ENCODE measurements around the gene FCHSD2. TPM values are rescaled to one million over a fixed set of nuclear protein-coding genes. Genes with fewer than 3 reads are reported as not detected.
"Not testable (repeated sequence)": the region's sequence is repeated elsewhere in the genome, so short reads cannot be mapped to it uniquely, and the experiment has no call there.

FCHSD2 gene
- total RNA-seq, 1 experiment from 2014 or later, result 4.6 TPM

DNA sequence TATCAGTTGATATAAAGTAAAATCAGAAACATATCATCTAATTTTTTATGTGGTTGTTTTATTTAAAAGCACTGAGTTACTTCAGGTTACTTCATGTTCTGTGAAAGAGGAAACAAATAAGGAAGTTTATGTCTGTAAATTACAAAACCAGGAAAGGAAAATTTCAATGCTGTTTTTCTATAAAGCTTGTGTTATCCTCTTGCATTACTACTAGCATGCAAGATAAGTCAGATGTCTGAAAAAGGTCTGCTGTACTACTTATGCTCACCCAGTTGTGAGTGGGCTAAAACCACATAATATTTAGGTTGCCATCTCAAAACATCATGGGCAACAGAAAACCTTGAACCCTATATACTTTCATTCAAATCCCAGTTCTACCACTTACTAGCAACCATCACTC is 206.4 kb downstream of the FCHSD2 start:
- no peaks in the 10 kb centered on the region for H3K27me3 ChIP-seq (ENCODE audit: control insufficient read depth, insufficient read depth, low read length)
- no peak for DNase-seq
- H3K36me3 ChIP-seq (replicated peaks; ENCODE audit: control insufficient read depth, insufficient read depth, low read length), result no peaks in the 10 kb centered on the region
- no peak overlapping the region for H3K4me3 ChIP-seq (ENCODE audit: insufficient read depth, low read depth, low read length)

DNA sequence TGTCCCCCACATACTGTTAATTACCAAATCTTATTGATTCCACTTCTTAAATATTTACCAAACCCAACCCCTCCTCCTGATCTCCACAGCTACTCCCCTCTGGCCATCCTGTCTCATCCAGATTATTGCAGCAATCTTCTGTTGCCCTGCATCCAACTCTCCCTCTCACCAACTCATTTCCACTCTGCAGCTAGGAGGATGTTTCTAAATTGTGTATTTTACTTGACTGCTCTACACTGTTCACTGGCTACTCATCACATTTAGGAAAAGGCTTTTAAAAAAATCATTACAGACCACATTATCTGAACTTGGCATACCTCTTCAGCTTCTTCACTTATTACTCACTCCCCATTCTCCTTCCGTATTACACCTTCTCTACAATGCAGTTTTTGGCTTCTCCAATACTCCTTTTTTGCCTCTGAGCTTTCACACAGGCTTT is 210.0 kb downstream of the FCHSD2 start:
- no peaks in the 10 kb centered on the region for H3K27me3 ChIP-seq (ENCODE audit: control insufficient read depth, insufficient read depth, low read length)
- no peaks in the 10 kb centered on the region for H3K36me3 ChIP-seq (replicated peaks; ENCODE audit: control insufficient read depth, insufficient read depth, low read length)
- DNase-seq, result no peak
- no peak overlapping the region for H3K4me3 ChIP-seq (ENCODE audit: insufficient read depth, low read depth, low read length)

DNA sequence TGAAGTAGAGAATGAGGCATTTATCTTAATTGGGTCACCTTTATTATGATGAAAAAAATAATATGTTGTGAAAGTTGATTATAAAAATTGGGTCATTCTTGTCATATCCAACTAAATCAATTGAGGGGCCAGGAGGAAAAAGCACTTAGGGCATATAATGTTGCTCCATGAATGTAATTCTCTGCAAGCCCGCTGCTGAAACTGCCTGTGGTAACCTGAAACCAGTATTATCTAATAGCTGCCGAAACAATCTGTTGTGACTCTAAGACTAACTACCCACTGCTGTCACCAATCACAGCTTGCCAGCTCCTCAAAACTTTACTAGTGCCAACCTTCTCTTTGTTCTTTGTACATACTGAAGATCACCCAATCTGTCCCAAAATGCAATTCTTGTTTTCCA is 212.1 kb downstream of the FCHSD2 start:
- H3K4me3 ChIP-seq (ENCODE audit: insufficient read depth, low read depth, low read length), result no peak overlapping the region
- DNase-seq, result peak; percentile 28
- H3K36me3 ChIP-seq (replicated peaks; ENCODE audit: control insufficient read depth, insufficient read depth, low read length), result no peaks in the 10 kb centered on the region
- no peaks in the 10 kb centered on the region for H3K27me3 ChIP-seq (ENCODE audit: control insufficient read depth, insufficient read depth, low read length)

DNA sequence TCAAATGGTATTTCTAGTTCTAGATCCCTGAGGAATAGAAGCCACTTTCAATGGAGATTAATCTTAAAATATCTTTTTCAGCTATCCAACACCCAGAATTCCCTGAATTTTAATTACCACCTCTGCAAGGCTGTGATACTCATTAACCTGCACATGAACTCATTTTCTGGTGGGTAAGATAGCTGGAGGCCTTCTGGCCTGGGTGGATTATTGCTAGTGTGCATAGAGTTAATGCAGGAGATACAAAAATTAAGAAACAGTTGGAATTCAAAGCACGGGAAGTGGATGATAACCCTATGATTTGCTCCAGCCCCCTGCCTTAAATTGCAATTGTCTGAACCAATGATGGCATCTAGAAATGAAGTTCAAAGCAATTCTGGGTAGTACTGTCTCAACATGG is 212.9 kb downstream of the FCHSD2 start:
- DNase-seq, result no peak

DNA sequence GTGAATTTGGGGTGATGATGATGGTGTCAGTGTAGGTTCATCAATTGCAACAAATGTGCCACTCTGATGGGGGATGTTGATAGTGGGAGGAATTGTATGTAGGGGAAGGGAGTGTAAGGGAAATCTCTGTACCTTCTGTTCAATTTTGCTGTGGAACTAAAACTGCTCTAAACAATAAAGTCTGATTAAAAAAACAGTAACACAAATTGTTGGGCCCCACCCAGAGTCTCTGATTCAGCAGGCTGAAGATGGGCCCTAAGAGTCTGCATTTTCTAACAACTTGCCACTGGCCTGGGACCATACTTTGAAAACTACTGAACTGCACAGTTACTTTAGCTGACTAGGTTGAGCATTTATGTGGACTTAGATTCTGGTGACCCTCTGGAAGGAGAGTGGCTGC is 214.7 kb downstream of the FCHSD2 start:
- Histone ChIP-seq H3K27me3 (ENCODE audit: control insufficient read depth, insufficient read depth, low read length) (no peaks in the 10 kb centered on the region), H3K4me3 (ENCODE audit: insufficient read depth, low read depth, low read length) (no peak overlapping the region), H3K36me3 (replicated peaks; ENCODE audit: control insufficient read depth, insufficient read depth, low read length) (no peaks in the 10 kb centered on the region)
- no peak for DNase-seq

More for the DNA sequence above, 212.9 kb downstream of the FCHSD2 start:
- Histone ChIP-seq H3K36me3 (replicated peaks; ENCODE audit: control insufficient read depth, insufficient read depth, low read length) (no peaks in the 10 kb centered on the region), H3K27me3 (ENCODE audit: control insufficient read depth, insufficient read depth, low read length) (no peaks in the 10 kb centered on the region), H3K4me3 (ENCODE audit: insufficient read depth, low read depth, low read length) (no peak overlapping the region)

DNA sequence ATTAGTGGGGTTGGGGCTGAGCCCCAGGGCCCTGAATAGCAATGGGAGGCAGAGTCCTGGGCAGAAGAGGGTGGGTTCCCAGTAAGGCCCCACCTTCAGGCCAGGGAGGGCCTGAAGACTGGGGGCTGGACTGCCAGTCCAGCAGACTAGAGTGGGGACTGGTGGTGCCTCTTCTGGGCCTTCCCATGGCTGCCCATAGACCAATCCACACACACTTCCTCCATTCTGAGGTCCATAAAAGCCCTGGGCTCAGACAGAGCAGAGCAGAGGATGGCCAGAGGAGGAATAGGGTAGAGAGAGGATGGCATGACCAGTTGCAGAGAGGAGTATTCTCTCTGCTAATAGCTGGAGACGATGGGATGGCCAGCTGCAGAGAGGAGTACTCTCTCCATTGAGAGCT is 216.0 kb downstream of the FCHSD2 start:
- Histone ChIP-seq H3K36me3 (replicated peaks; ENCODE audit: control insufficient read depth, insufficient read depth, low read length) (no peaks in the 10 kb centered on the region), H3K4me3 (ENCODE audit: insufficient read depth, low read depth, low read length) (no peak overlapping the region), H3K27me3 (ENCODE audit: control insufficient read depth, insufficient read depth, low read length) (no peaks in the 10 kb centered on the region)
- DNase-seq, result no peak

DNA sequence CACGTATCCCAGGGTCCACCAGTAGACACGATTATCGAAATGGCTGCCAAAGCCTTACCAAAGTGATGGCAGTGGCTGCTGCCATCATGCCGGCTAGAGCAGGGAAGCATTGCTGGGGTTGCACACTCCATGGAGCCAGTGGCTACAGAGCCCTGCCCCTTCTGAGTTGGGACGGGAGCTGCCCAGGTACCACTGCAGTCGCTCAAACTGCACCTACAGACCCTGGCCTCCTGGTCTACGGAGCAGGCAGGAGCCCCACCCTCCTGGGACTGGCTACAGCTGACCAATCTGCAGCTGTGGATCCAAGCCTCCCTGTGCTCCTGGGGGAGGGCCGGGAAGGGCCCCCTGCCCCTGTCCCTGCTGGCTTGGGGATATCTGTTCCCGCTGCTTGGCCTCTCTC is 216.5 kb downstream of the FCHSD2 start:
- H3K4me3 ChIP-seq (ENCODE audit: insufficient read depth, low read depth, low read length), result no peak overlapping the region
- DNase-seq, result no peak
- no peaks in the 10 kb centered on the region for H3K27me3 ChIP-seq (ENCODE audit: control insufficient read depth, insufficient read depth, low read length)
- H3K36me3 ChIP-seq (replicated peaks; ENCODE audit: control insufficient read depth, insufficient read depth, low read length), result no peaks in the 10 kb centered on the region

DNA sequence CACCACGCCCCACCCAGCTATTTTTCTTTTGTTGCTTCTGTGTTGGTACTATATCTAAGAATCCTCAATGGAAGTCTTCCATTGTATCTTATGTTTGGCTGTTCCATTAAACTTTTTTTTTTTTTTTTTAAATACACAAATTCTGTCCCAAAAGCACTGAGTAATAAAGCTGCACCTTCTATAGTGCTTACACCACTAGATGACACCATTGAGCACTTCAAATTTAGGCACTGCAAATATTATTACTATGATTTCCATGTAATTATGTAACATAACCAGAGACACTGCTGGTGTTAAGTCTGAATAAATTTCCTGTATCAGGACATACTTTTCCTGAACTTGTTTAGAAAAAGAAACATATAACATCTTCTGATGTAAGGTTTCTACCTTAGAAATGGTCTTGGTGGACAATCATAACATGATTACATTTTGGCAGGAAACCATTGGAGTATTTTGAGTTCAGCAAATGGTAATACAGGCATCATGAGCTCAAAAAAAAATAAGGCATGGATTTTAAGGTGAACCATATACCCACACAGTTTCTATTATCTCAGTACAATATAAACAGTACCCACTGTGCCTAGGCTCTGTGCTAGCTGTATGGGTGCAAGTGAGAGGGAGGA is 217.4 kb downstream of the FCHSD2 start:
- no peak overlapping the region for H3K4me3 ChIP-seq (ENCODE audit: insufficient read depth, low read depth, low read length)
- no peaks in the 10 kb centered on the region for H3K27me3 ChIP-seq (ENCODE audit: control insufficient read depth, insufficient read depth, low read length)
- H3K36me3 ChIP-seq (replicated peaks; ENCODE audit: control insufficient read depth, insufficient read depth, low read length), result no peaks in the 10 kb centered on the region
- DNase-seq, result no peak

DNA sequence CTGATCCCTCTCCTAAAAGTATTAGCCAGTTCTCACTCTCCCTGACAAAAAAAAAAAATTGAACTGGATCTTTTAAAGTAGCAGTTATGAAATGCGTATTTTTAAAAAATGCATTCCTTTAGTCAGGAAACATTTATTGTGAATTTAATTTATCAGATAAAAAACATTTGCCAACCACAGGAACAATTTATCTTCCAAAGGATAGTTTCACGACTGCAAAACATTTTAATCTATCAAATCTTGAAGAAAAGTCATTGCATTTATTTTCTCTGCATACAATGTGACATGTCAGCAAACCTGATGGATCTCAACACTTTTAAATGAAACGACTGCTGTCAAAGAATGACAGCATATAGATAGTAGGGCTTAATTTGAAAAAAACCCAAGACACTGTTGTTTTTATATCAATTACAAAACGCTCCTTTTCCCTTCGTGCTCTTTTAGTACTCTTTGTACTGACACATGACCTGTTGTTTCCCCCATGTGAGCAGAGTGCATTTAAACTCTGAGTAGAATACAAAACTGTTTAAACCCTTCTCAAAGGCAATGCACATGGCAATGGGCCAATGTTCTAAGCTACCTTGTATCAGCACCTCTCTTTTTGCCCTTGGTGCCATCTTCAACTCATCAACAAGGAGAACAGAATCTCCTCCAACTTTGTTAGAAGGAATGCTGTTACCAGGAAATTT is 220.9 kb downstream of the FCHSD2 start:
- DNase-seq, result no peak
- Histone ChIP-seq H3K27me3 (ENCODE audit: control insufficient read depth, insufficient read depth, low read length) (no peaks in the 10 kb centered on the region), H3K4me3 (ENCODE audit: insufficient read depth, low read depth, low read length) (no peak overlapping the region), H3K36me3 (replicated peaks; ENCODE audit: control insufficient read depth, insufficient read depth, low read length) (no peaks in the 10 kb centered on the region)

DNA sequence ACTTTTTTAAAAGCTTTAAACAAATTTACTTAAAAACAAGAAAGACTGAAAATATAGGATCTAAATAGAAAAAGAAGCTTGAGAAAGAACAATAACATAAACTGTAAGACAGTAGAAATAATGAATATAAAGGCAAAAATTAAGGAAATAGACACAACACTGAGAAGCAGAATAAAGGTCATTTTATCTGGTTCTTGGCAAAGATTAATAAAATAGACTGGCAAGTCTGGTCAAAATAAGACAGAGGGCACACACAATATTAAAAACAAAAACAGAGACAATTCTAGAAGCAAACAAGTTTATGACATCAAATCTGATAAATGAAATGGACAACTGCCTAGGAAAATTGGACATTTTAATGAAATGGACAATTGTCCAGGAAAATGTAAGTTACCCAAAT is 222.1 kb downstream of the FCHSD2 start:
- H3K36me3 ChIP-seq (replicated peaks; ENCODE audit: control insufficient read depth, insufficient read depth, low read length), result no peaks in the 10 kb centered on the region
- no peak overlapping the region for H3K4me3 ChIP-seq (ENCODE audit: insufficient read depth, low read depth, low read length)
- H3K27me3 ChIP-seq (ENCODE audit: control insufficient read depth, insufficient read depth, low read length), result no peaks in the 10 kb centered on the region
- DNase-seq, result no peak

DNA sequence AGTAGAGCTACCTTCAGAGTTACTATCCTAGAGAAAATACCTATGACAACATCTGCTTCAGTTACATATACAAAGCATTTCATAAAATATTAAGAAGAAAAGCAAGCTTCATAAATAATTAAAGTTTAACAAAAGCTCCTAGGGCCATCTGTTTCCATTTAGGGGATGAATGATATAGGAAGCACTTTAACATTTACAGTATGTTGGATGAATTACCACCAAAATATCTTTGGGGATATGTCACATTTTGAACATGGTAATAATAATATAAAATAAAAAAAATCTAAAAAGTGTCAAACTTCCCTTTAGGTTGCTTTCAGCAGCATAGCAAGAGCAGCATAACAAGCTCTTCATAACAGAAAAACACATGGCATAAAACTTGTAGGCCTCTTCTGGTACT is 223.3 kb downstream of the FCHSD2 start:
- no peaks in the 10 kb centered on the region for H3K36me3 ChIP-seq (replicated peaks; ENCODE audit: control insufficient read depth, insufficient read depth, low read length)
- H3K27me3 ChIP-seq (ENCODE audit: control insufficient read depth, insufficient read depth, low read length), result no peaks in the 10 kb centered on the region
- no peak overlapping the region for H3K4me3 ChIP-seq (ENCODE audit: insufficient read depth, low read depth, low read length)
- DNase-seq, result no peak

DNA sequence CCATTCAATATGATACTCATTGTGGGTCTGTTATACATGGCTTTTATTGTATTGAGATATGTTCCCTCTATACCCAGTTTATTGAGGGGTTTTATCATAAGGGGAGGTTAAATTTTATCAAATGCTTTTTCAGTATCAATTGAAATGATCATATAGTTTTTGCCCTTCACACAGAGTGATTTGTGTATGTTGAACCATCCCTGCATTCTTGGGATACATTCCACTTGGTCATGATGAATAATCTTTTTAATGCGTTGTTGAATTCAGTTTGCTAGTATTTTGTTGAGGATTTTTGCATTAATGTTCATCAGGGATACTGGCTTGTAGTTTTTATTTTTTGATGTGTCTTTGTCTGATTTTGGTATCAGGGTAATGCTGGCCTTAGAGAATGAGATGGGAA is 229.9 kb downstream of the FCHSD2 start:
- Histone ChIP-seq H3K36me3 (replicated peaks; ENCODE audit: control insufficient read depth, insufficient read depth, low read length) (no peaks in the 10 kb centered on the region), H3K4me3 (ENCODE audit: insufficient read depth, low read depth, low read length) (no peak overlapping the region), H3K27me3 (ENCODE audit: control insufficient read depth, insufficient read depth, low read length) (no peaks in the 10 kb centered on the region)
- no peak for DNase-seq

DNA sequence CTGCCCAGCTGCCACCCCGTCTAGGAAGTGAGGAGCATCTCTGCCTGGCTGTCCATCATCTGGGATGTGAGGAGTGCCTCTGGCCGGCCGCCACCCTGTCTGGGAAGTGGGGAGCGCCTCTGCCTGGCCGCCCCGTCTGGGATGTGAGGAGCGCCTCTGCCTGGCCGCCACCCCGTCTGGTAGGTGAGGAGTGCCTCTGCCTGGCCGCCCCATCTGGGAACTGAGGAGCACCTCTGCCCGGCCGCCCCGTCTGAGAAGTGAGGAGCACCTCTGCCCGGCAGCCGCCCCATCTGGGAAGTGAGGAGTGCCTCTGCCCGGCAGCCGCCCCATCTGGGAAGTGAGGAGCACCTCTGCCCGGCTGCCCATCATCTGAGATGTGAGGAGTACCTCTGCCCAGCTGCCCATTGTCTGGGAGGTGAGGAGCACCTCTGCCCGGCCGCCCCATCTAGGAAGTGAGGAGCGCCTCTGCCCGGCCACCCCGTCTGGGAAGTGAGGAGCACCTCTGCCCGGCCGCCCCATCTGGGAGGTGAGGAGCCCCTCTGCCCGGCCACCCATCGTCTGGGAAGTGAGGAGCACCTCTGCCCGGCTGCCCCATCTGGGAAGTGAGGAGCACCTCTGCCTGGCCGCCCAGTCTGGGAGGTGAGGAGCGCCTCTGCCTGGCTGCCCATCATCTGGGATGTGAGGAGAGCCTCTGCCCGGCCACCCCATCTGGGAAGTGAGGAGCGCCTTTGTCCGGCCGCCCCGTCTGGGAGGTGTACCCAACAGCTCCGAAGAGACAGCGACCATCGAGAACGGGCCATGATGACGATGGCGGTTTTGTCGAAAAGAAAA is 232.3 kb downstream of the FCHSD2 start:
- not testable (repeated sequence) for H3K27me3 ChIP-seq (ENCODE audit: control insufficient read depth, insufficient read depth, low read length); DNase-seq; H3K4me3 ChIP-seq (ENCODE audit: insufficient read depth, low read depth, low read length); H3K36me3 ChIP-seq (replicated peaks; ENCODE audit: control insufficient read depth, insufficient read depth, low read length)

DNA sequence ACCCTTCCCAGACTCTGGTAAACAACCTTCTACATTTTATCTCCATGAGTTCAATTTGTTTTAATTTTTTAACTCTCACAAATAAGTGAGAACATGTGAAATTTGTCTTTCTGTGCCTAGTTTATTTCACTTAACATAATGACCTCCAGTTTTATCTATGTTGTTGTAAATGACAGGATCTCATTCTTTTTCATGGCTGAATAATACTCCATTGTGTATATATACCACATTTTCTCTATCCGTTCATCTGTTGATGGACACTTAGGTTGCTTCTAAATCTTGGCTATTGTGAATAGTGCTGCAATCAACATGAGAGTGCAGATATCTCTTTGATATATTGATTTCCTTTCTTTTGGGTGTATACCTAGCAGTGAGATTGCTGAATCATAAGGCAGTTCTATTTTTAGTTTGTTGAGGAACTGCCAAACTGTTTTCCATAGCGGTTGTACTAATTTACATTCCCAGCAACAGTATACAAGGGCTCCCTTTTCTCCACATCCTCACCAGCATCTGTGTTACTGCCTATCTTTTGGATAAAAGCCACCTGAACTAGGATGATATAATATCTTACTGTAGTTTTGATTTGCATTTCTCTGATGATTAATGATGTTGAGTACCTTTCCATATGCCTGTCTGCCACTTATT is 234.0 kb downstream of the FCHSD2 start:
- DNase-seq, result no peak
- H3K36me3 ChIP-seq (replicated peaks; ENCODE audit: control insufficient read depth, insufficient read depth, low read length), result no peaks in the 10 kb centered on the region
- no peaks in the 10 kb centered on the region for H3K27me3 ChIP-seq (ENCODE audit: control insufficient read depth, insufficient read depth, low read length)
- no peak overlapping the region for H3K4me3 ChIP-seq (ENCODE audit: insufficient read depth, low read depth, low read length)
